GM20431 (cell line): ENCODE results near the gene TEX26.

Experiments
- in situ Hi-C: fragments of 300-500 bp; cut with MseI, MboI; formaldehyde crosslinking; loops from one replicate; pipeline ENCODE4 v1.15.0; 2020; ENCODE audit warnings: low sequenced_read_pairs; ENCODE audit not compliant: unreplicated experiment

Gene TEX26

DNA sequence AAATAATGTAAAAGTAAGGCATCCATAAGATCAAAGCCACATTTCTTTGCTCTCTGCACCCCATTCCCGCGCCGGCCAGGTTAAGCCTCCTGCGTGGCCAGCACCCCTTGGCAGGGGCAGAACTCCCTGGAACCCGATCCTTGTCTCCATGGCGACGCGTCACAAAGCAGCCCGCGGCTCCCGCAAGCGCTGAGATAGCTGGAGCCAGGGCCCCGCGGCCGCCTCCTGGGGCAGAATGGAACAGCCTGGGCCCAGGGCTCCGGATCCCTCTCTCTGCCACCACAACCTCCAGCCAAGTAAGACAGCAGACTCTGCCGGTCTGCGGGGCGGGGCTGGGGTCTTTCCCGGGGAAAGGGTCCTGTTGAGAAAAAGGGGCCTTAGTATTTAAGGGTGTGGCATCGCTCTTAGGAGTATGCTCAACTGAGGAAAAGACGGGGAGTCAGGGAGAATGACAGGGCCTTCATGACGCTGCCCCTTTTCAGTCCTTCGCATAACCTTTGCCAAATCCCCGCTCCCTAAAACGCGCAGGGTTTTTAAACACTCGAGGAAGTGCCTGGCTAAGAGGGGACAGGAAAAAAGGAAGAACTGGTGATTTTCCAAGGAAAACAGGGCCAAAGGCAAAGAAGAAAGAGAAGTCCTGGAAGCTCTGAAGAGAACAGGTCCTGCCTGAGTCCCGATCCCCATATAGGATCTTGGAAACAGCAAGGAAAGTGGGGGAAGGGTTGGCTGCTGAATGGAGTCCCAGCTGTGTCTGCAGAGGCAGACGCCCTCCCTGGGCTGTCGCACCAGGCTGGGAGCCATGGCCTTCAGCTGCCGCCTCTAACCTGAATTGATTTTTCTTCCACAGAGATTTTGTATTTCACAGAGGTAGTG is at the start of gene TEX26:
Gene TEX26, plus strand, starts transcription at position 176 of the 873 bp plus-strand sequence. Its CDS starts 60 bp downstream, at position 236.
- in situ Hi-C loops: no loop called here

- in situ Hi-C loops: no loop called here
Observed at GRCh38 chr13:30882996-30883766, 49.3 kb upstream of the TEX26 start.

DNA sequence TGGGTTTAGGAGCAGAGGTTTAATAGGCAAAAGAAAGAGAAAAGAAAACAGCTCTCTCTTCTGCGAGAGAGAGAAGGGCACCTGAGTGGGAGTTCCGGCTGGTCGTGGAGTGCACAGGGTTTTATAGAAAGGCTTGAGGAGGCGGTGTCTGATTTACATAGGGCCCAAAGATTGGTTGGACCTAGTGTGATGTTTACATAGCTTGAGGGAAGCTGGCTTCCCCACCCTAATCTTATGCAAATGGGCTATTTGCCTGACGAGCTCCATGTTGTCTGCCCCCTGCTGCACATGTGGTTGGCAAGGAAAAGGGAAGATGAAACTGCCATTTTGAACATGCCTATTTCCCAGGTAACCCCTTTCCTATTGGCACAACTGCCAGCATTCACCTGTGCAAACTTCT is 47.9 kb upstream of the TEX26 start:
- in situ Hi-C loops: no loop called here

GRCh38 chr13:30889196-30889690 is 43.2 kb upstream of the TEX26 start:
- in situ Hi-C loops: no loop called here

DNA sequence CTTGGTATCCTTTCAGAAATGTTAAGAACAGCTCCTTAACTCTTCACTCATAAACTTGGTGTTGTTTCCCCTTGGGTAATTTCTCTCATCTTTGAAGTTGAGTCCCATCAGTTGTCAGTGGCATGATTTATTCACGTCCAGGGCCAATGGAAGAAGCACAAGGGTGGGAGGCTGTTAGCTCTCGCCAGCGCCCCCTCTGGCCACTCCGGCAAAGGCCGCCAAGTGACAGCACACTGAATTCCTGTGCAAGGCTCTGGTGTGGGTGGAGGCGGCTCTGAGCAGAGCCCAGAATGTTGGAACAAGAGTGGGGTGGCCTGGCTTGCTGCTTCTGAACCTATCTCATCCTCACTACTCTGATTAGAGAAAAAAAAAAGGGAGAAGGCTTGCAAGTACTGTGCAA is 39.5 kb upstream of the TEX26 start:
- in situ Hi-C loops: no loop called here

GRCh38 chr13:30895773-30896172 is 36.7 kb upstream of the TEX26 start:
- in situ Hi-C loops: no loop called here

GRCh38 chr13:30898070-30898469 is 34.4 kb upstream of the TEX26 start:
- in situ Hi-C loops: no loop called here

- in situ Hi-C loops: no loop called here
Observed at GRCh38 chr13:30898678-30899241, 33.7 kb upstream of the TEX26 start.

DNA sequence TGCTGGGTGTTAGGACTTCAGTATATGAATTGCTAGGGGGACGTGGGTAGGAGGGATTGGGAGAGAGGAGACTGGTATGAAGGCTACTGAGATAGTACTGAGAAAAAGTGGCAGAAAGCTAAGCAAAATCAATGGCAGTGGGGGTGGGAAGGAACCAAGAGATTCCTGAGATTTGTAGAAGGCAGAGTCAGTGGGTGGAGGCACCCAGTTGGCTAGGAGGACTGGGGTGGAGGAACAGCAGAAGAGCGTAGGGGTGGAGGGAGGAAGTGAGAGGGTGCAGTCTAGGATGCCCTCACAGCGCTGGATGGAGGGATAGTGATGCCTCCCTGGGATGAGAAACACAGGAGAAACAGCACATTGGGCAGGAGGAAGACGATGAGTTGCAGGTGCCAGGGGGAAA is 32.0 kb upstream of the TEX26 start:
- in situ Hi-C loops: no loop called here

GRCh38 chr13:30900952-30901749 is 31.3 kb upstream of the TEX26 start:
- in situ Hi-C loops: no loop called here

- in situ Hi-C loops: no loop called here
Observed at GRCh38 chr13:30904043-30904442, 28.4 kb upstream of the TEX26 start.

- in situ Hi-C loops: no loop called here
Observed at GRCh38 chr13:30905932-30906383, 26.5 kb upstream of the TEX26 start, which contains the start of gene MEDAG. MEDAG (plus strand) TSS chr13:30906271; CDS start chr13:30906516, 245 bp downstream.

DNA sequence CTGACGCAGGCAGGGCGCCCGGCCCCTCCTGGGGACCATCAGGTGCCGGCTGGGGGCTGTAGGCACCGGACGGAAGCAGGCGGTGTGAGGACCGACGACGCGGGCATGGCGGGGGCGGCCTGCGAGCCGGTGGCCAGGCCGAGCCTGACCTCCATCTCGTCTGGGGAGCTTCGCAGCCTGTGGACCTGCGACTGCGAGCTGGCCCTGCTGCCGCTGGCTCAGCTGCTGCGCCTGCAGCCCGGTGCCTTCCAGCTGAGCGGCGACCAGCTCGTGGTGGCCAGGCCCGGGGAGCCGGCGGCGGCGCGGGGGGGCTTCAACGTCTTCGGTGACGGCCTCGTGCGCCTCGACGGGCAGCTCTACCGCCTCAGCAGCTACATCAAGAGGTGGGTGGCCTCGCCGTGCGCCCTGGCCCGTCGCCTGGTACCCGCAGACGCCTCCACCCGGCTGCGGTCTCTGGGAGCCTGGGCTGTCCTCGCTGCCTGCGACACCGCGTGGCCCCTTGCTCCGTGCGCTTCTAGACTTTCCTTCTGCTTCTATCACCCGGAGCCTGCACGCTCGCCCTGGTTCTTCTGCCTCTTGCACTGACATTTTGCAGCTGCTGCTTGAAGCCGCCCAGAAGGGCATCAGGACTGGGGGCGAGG is 25.9 kb upstream of the TEX26 start:
- in situ Hi-C loops: no loop called here

DNA sequence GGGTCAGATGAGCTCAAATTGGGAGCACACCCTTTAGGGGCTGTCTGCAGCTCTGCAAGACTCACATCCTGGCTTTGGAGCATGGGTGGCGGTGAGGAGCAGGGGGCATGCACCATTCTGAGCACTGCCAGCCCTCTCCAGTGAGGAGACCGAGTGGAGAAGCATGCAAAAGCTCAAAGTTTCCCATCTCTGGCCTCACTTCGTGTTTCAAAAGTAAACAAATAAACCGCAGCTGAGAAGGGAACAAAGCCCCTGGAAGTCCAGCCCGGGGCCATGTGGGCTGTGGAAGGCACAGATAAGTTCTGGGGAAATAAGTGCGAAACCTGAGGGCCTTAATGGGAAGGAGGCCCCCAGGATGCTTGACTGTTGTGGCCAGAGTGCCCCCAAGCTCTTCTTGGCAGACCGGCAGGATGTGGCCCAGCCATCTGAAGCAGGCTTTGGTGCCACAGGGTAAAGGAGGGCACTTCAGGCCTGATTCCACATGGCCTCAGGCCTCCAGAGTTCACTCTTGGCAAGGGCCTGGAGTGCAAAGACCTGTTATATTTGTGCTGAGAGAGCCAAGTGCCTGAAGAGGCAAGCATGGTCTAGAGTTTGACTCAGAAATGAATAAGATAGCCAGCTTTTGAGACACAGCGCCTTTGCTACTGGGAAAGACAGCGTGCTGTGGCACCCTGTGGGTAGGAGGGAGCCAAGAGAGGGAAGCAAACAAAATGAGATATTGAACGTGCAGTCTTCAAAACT is 25.2 kb upstream of the TEX26 start:
- in situ Hi-C loops: no loop called here

GRCh38 chr13:30908416-30908980 is 24.0 kb upstream of the TEX26 start:
- in situ Hi-C loops: no loop called here

DNA sequence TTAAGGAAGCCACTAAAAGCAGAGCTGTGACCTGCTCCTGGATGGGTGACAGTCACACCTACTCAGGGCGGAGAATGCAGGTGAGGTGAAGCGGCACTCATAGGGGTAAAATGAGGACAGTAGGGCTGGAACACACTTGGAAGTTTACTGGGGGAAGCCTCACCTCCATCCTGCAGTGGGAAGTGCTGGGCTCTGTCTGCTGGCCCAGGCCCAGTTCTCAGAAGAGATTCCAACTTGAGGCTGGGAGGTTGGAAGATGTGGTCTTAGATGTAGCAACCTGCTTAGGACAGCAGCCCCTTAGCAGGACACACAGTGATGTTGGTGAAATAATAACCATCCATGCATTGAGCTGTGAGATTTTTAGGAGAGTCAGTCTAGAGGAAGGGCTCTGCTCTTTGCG is 21.8 kb upstream of the TEX26 start:
- in situ Hi-C loops: no loop called here

GRCh38 chr13:30915691-30916541 is 16.5 kb upstream of the TEX26 start:
- in situ Hi-C loops: no loop called here
